Tibial nerve (tissue), 4 donors: ENCODE measurements around the gene NDUFC1. TPM values are rescaled to one million over a fixed set of nuclear protein-coding genes. Genes with fewer than 3 reads are reported as not detected.
A peak's percentile ranks its signal among the peaks of the same experiment; 100 is the strongest.

ENCODE experiments used
- DNase-seq, 2 donors: peaks; one replicate each; pipeline ENCODE4 v3.0.0-alpha.2; 2019; ENCODE audit warnings: low spot score in 2 of 2
- H3K27ac ChIP-seq, 4 donors: fragments of 200-600 bp; sonication (generic) in 3 of 4; one replicate each; pipeline ENCODE4 v1.5.1; 2017 to 2019; ENCODE audit warnings: mild to moderate bottlenecking in 1 of 4
- H3K27me3 ChIP-seq, 2 donors: fragments of 200-600 bp; sonication (generic) in 1 of 2; one replicate each; pipeline versions ENCODE4 v1.5.1 to v1.6.0; 2017 to 2019
- H3K36me3 ChIP-seq, 3 donors: fragments of 200-600 bp; sonication (generic); one replicate each; pipeline ENCODE4 v1.5.1; 2018 to 2019
- H3K4me1 ChIP-seq, 4 donors: fragments of 200-600 bp; sonication (generic) in 3 of 4; one replicate each; pipeline ENCODE4 v1.5.1; 2017 to 2019
- H3K4me3 ChIP-seq, 4 donors: fragments of 200-600 bp; sonication (generic) in 3 of 4; one replicate each; pipeline ENCODE4 v1.5.1; 2017 to 2019; ENCODE audit warnings: mild to moderate bottlenecking in 1 of 4, moderate library complexity in 1 of 4
- H3K9me3 ChIP-seq, 4 donors: fragments of 200-600 bp; sonication (generic) in 3 of 4; one replicate each; pipeline ENCODE4 v1.5.1; 2017 to 2019
- CTCF ChIP-seq, 5 experiments: fragments of 200-600 bp in 3 of 5; fragments of 450-650 bp in 2 of 5; sonication (generic) in 3 of 5; IDR thresholded peaks; one replicate each; pipeline ENCODE4 v1.5.1; 2016 to 2019; ENCODE audit warnings: antibody characterized with exemption in 5 of 5, mild to moderate bottlenecking in 3 of 5, moderate library complexity in 2 of 5
- EP300 ChIP-seq, 2 donors: sonication (generic); formaldehyde crosslinking; IDR thresholded peaks; one replicate each; pipeline ENCODE4 v1.6.1; 2017; ENCODE audit warnings: antibody characterized with exemption in 2 of 2, mild to moderate bottlenecking in 1 of 2
- POLR2A ChIP-seq, 2 donors: fragments of 450-650 bp; IDR thresholded peaks; one replicate each; pipeline ENCODE4 v1.6.1; 2017; ENCODE audit warnings: antibody characterized with exemption in 2 of 2, mild to moderate bottlenecking in 2 of 2, moderate library complexity in 2 of 2
- WGBS, 2 donors: methylation state at CpG; one replicate each; pipeline ENCODE4 v1.1.5; 2018; 5-methylcytosine and 5-hydroxymethylcytosine counted together
- total RNA-seq, 4 donors: library from RNA; depleted of rRNA; stranded (reverse); fragments of >200 nt; gene quantifications; one replicate each; pipeline ENCODE4 v1.1.0, GENCODE V29; 2016

NDUFC1 gene
- total RNA-seq, 4 donors from 2014 or later: 19.4 to 43.3 (median 30.9) TPM

GRCh38 chr4:139304920-139305319, 2.6 kb upstream of the NDUFC1 start:
- Histone ChIP-seq H3K4me1 (peaks cover 0 to 48% (median 19%) of the 10 kb centered on the region in 4 donors), H3K27ac (no peak overlapping the region), H3K9me3 (no peaks in the 10 kb centered on the region), H3K4me3 (no peak overlapping the region), H3K27me3 (no peaks in the 10 kb centered on the region), H3K36me3 (peaks cover 0 to 14% (median 0%) of the 10 kb centered on the region in 3 donors)
- DNase-seq: no peak
- TF ChIP-seq EP300 (IDR thresholded peaks at IDR 0.05) (no peak), CTCF (IDR thresholded peaks at IDR 0.05) (no peak), POLR2A (IDR thresholded peaks at IDR 0.05) (no peak)
- WGBS, 2 donors: 98% methylated on average over 2 of the region's 2 CpGs

- TF ChIP-seq POLR2A (IDR thresholded peaks at IDR 0.05): peak; percentile 67 to 72
- TF ChIP-seq EP300 (IDR thresholded peaks at IDR 0.05): peak; percentile 75 to 94
- TF ChIP-seq CTCF (IDR thresholded peaks at IDR 0.05): no peak
- Histone ChIP-seq H3K36me3 (peaks cover 0 to 8% (median 0%) of the 10 kb centered on the region in 3 donors), H3K4me3 (peak within 1 kb of the TSS; percentile 82 to 99 (median 96)), H3K27ac (peak within 1 kb of the TSS; percentile 88 to 96 (median 94)), H3K27me3 (no peaks in the 10 kb centered on the region), H3K9me3 (no peaks in the 10 kb centered on the region), H3K4me1 (peaks cover 0 to 60% (median 25%) of the 10 kb centered on the region in 4 donors)
- peak; percentile 89 to 93 for DNase-seq
- 0 to 1% methylated on average over 61 of the region's 61 CpGs for WGBS, 2 donors
Measured at GRCh38 chr4:139301113-139301820, 1.0 kb downstream of the NDUFC1 start, which contains the start of gene NAA15. Gene NAA15 (plus strand): TSS chr4:139301505. CDS start chr4:139301778, 273 bp downstream.

- Histone ChIP-seq H3K9me3 (no peaks in the 10 kb centered on the region), H3K36me3 (peaks cover 0 to 8% (median 0%) of the 10 kb centered on the region in 3 donors), H3K4me1 (peaks cover 0 to 57% (median 25%) of the 10 kb centered on the region in 4 donors), H3K27ac (peak overlapping the region; percentile 88 to 96 (median 94)), H3K27me3 (no peaks in the 10 kb centered on the region), H3K4me3 (peak overlapping the region; percentile 82 to 99 (median 96))
- no peak for DNase-seq
- no peak for TF ChIP-seq EP300 (IDR thresholded peaks at IDR 0.05)
- TF ChIP-seq POLR2A (IDR thresholded peaks at IDR 0.05): no peak
- no peak for TF ChIP-seq CTCF (IDR thresholded peaks at IDR 0.05)
- WGBS, 2 donors: 8 to 14% methylated on average over 16 of the region's 16 CpGs
Measured at GRCh38 chr4:139300431-139301112, 1.7 kb downstream of the NDUFC1 start.

GRCh38 chr4:139299536-139299935, 2.7 kb downstream of the NDUFC1 start:
- H3K27me3 ChIP-seq: no peaks in the 10 kb centered on the region
- no peak for DNase-seq
- WGBS, 2 donors: 67 to 71% methylated on average over 1 of the region's 1 CpG
- H3K36me3 ChIP-seq: peaks cover 0 to 1% (median 0%) of the 10 kb centered on the region in 3 donors
- no peak overlapping the region for H3K4me3 ChIP-seq
- H3K27ac ChIP-seq: no peak overlapping the region
- no peaks in the 10 kb centered on the region for H3K9me3 ChIP-seq
- no peak for TF ChIP-seq POLR2A (IDR thresholded peaks at IDR 0.05)
- no peak for TF ChIP-seq CTCF (IDR thresholded peaks at IDR 0.05)
- TF ChIP-seq EP300 (IDR thresholded peaks at IDR 0.05): no peak
- H3K4me1 ChIP-seq: peaks cover 0 to 60% (median 25%) of the 10 kb centered on the region in 4 donors

GRCh38 chr4:139297001-139297410, 5.3 kb downstream of the NDUFC1 start:
- H3K9me3 ChIP-seq: no peaks in the 10 kb centered on the region
- H3K36me3 ChIP-seq: peaks cover 0 to 14% (median 0%) of the 10 kb centered on the region in 3 donors
- H3K4me3 ChIP-seq: no peak overlapping the region
- peaks cover 0 to 59% (median 13%) of the 10 kb centered on the region in 4 donors for H3K4me1 ChIP-seq
- no peak for DNase-seq
- TF ChIP-seq CTCF (IDR thresholded peaks at IDR 0.05) (no peak), EP300 (IDR thresholded peaks at IDR 0.05) (no peak), POLR2A (IDR thresholded peaks at IDR 0.05) (no peak)
- H3K27ac ChIP-seq: no peak overlapping the region
- no peaks in the 10 kb centered on the region for H3K27me3 ChIP-seq
- WGBS, 2 donors: 80 to 81% methylated on average over 2 of the region's 2 CpGs
